Dermis microvascular lymphatic vessel endothelial cell (primary cell): ENCODE measurements around the gene LINGO3. TPM values are rescaled to one million over a fixed set of nuclear protein-coding genes. Genes with fewer than 3 reads are reported as not detected.

Source experiments
- DNase-seq, 2 donors: peaks; one replicate each; pipeline versions ENCODE4 v3.0.0 to v3.0.0-alpha.2; 2010; ENCODE audit warnings: low read depth in 2 of 2
- total RNA-seq: library from RNA; depleted of rRNA; stranded (reverse); fragments of >200 nt; gene quantifications from 2 replicates; pipeline ENCODE4 v1.2.1, GENCODE V29; 2014

The LINGO3 gene
- total RNA-seq, 1 donor from 2014 or later = not detected

DNA sequence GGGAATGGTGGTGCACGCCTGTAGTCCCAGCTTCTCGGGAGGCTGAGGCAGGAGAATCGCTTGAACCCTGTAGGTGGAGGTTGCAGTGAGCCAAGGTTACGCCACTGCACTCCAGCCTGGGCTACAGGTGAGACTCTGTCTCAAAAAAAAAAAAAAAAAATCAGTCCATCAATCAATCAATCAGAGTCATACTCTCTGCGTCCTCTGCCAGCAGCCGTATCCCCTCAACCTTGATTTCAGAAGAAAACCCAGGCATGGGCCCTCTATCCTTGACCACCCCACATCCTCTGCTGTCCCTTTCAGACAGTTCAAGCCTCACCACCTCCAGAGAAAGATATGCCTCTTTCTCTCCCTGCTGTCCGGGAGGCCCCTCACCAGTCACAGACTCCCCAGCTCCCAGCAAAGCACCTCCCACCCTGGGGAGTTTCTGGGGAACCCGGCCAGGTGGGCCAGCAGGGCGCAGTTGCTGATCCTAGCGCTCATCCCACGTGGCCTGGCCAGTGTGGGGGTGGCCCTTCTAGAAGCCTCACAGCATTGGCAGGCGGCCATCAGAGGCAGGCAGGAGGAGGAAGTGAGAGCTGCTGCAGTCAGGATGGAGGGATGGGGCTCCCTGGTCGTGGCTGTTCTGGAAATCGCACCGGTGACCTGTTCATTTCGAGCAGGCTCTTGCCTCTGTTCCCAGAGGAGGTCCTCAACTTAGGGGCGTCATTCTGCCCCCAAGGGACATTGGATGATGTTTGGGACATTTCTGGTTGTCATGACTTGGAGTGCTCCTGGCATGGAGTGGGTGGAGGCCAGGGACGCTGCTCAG, 41.6 kb downstream of the LINGO3 start:
- DNase-seq = peak in 1 of 2 donors; percentile 86

DNA sequence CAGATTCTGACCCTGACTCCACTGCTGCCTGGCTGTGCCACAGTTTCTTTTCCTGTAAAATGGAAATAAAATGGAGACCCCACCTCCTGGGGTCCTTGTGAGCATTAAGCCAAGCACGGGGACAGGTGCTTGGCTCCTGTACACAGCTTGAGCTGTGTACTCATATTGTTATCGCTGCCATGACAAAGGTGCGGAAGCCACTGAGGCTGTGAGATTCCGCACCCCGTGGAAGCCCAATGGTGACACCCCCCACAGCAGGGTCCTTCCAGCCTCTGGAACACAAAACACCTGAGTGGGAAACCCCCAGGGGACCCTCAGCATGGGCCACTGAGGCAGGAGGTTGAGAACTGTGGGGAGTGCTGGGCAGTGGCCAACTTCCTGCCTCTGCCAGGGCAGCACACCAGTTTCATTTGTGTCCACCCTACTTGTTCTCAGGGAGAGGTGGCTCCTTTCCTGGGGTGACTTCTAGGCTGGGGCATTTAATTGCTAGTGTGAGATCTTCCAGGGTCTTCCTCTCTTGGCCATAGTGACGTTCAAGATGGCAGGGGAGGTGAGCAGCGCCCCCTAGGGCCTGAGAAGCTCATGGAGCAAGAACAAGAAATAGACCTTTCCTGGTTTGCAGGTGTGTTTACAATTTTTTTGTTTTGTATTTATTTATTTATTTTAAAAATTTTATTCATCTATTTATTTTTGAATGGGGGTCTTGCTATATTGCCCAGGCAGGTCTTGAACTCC, 46.3 kb downstream of the LINGO3 start:
- DNase-seq = peak in 1 of 2 donors; percentile 60

DNA sequence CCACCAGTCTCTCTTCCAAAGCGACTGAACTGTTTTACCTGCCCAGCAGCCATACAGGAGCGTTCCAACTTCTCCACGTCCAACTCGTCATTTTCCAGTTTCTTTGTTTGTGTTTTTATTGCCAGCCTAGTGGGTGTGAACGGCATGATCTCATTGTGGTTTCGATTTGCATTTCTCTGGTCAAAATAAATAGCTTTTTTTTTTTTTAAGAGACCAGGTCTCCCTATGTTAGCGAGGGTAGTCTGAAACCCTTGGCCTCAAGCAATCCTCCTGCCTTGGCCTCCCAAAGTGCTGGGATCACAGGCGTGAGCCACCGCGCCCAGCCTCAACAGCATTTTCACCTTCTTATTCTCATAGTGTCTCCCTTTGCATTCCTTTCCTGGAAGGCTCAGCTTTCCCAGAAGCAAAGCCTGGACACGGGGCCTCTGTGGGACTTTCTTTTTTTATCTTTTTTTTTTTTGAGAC, 47.6 kb downstream of the LINGO3 start:
- peak in 1 of 2 donors; percentile 56 for DNase-seq

DNA sequence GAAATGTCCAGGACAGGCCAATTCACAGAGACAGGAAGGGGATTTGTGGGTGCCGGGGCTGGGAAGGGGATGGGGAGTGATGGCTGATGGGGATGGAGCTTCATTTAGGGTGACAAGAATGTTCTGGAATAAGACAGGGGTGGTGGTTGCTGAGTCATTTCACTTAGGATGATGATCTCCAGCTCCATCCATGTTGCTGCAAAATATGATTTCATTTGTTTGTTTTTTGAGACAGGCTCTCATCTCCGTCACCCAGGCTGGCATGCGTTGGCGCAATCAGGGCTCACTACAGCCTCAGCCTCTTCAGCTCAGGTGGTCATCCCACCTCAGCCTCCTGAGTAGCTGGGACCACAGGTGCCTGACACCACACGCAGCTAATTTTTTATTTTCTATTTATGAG, 48.6 kb downstream of the LINGO3 start:
- DNase-seq = no peak

Other genes starting within 250 kb of the LINGO3 start
- gene MOB3A, start 211.8 kb downstream of the LINGO3 start, total RNA-seq = 14.8 and 22.8 TPM in 2 replicates
- 0.76 and 0.77 TPM in 2 replicates for gene IZUMO4, start 211.2 kb downstream of the LINGO3 start, total RNA-seq
- 57.6 and 85.2 TPM in 2 replicates for gene AP3D1, start 156.6 kb downstream of the LINGO3 start, total RNA-seq
- 2.7 and 4.9 TPM in 2 replicates for gene DOT1L, start 144.2 kb downstream of the LINGO3 start, total RNA-seq
- 61.6 and 72.7 TPM in 2 replicates for gene PLEKHJ1, start 71.8 kb downstream of the LINGO3 start, total RNA-seq
- gene SF3A2, start 71.3 kb downstream of the LINGO3 start, total RNA-seq = 44.7 and 57.9 TPM in 2 replicates
- 0.64 and 1.8 TPM in 2 replicates for gene AMH, start 58.8 kb downstream of the LINGO3 start, total RNA-seq
- gene JSRP1, start 51.7 kb downstream of the LINGO3 start, total RNA-seq = not detected in 2 replicates
- 0.13 and 0.51 TPM in 2 replicates for gene PEAK3, start 26.0 kb downstream of the LINGO3 start, total RNA-seq
- 90.9 and 94.4 TPM in 2 replicates for gene LSM7, start 20.4 kb upstream of the LINGO3 start, total RNA-seq
- gene SPPL2B, start 20.5 kb upstream of the LINGO3 start, total RNA-seq = 13.9 and 25.8 TPM in 2 replicates
- not detected in 2 replicates for gene TMPRSS9, start 52.1 kb upstream of the LINGO3 start, total RNA-seq
- 50.4 and 54.4 TPM in 2 replicates for gene TIMM13, start 119.4 kb upstream of the LINGO3 start, total RNA-seq
- gene LMNB2, start 148.8 kb upstream of the LINGO3 start, total RNA-seq = 52.6 and 87.3 TPM in 2 replicates
- 42.0 and 107 TPM in 2 replicates for gene GADD45B, start 168.0 kb upstream of the LINGO3 start, total RNA-seq